ENCODE results near the gene SCYL2.
"Not testable (repeated sequence)": the region's sequence is repeated elsewhere in the genome, so short reads cannot be mapped to it uniquely, and the experiment has no call there.

SCYL2 gene

DNA sequence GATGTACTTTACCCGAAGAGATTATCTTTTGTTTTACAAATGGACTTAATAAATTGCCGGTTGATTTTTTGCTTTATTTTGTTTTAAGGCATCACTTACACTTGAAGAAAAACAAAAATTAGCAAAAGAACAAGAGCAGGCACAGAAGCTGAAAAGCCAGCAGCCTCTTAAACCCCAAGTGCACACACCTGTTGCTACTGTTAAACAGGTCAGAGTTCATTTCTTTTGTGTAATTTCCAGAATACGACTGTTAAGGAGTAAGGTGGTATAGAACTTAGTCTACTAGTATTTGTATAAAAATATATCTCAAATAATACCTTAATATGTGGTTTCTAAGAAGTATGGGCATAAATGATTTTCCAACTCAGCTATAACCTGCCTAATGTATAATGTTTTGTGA lies 70.3 kb downstream of the SCYL2 start:
- peaks cover 60% of the 10 kb centered on the region for H3K36me3 ChIP-seq (ENCODE audit: insufficient read depth, low read depth, low read length)

DNA sequence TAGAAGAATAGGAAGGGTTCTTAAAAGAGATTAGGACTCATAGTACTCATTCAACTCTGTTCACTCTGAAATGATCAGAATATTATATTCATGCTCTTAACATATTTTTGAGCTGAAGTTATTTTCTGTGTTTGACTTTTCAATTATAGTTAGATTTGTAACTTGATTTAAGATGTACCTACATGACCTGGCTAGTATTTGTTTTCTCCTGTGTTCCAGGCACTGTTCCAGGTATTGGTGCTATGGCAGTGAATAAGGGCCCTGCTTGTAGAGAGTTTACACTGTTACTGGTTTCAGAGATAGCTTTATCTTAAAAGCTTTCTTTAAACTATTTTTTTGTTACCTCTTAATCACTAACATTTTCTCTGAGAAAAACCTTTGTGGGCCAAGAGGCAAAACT lies 70.8 kb downstream of the SCYL2 start:
- H3K36me3 ChIP-seq (ENCODE audit: insufficient read depth, low read depth, low read length): peaks cover 58% of the 10 kb centered on the region

More for the DNA sequence above, 70.3 kb downstream of the SCYL2 start:
- Histone ChIP-seq H3K27me3 (ENCODE audit: insufficient read depth, low read length) (no peaks in the 10 kb centered on the region), H3K9me3 (ENCODE audit: insufficient read depth, low read depth, low read length) (no peaks in the 10 kb centered on the region), H3K4me3 (ENCODE audit: low read length) (no peak overlapping the region), H3K27ac (ENCODE audit: low read length) (no peak overlapping the region), H3K9ac (ENCODE audit: low read depth, low read length) (no peak overlapping the region), H3K4me1 (ENCODE audit: insufficient read depth, low read length) (no peaks in the 10 kb centered on the region; the same call in 1 of the 2 replicates)

DNA sequence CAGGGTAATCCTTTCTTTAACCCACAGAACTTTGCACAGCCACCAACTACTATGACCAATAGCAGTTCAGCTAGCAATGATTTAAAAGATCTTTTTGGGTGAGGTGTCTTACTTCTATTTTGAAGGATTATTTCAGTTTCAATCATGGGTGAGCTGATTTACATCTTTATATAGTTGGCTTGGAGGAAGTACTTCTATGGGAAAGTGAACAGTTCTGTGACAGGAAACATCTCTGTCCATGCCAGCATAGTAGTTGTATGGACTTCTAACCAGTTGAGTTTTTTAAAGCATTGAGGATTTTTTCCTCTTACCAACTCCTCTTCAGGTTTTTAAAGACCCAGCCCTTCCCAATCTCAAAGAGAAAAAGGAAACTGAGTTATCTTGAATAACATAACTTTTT lies 72.1 kb downstream of the SCYL2 start:
- Histone ChIP-seq H3K4me1 (ENCODE audit: insufficient read depth, low read length) (no peaks in the 10 kb centered on the region; the same call in 1 of the 2 replicates), H3K9me3 (ENCODE audit: insufficient read depth, low read depth, low read length) (no peaks in the 10 kb centered on the region), H3K9ac (ENCODE audit: low read depth, low read length) (no peak overlapping the region), H3K27ac (ENCODE audit: low read length) (no peak overlapping the region), H3K36me3 (ENCODE audit: insufficient read depth, low read depth, low read length) (peaks cover 49% of the 10 kb centered on the region), H3K27me3 (ENCODE audit: insufficient read depth, low read length) (no peaks in the 10 kb centered on the region), H3K4me3 (ENCODE audit: low read length) (no peak overlapping the region)

More for the DNA sequence above, 70.8 kb downstream of the SCYL2 start:
- Histone ChIP-seq H3K27ac (ENCODE audit: low read length) (no peak overlapping the region), H3K27me3 (ENCODE audit: insufficient read depth, low read length) (no peaks in the 10 kb centered on the region), H3K9ac (ENCODE audit: low read depth, low read length) (no peak overlapping the region), H3K4me1 (ENCODE audit: insufficient read depth, low read length) (no peaks in the 10 kb centered on the region; the same call in 1 of the 2 replicates), H3K9me3 (ENCODE audit: insufficient read depth, low read depth, low read length) (no peaks in the 10 kb centered on the region), H3K4me3 (ENCODE audit: low read length) (no peak overlapping the region)

DNA sequence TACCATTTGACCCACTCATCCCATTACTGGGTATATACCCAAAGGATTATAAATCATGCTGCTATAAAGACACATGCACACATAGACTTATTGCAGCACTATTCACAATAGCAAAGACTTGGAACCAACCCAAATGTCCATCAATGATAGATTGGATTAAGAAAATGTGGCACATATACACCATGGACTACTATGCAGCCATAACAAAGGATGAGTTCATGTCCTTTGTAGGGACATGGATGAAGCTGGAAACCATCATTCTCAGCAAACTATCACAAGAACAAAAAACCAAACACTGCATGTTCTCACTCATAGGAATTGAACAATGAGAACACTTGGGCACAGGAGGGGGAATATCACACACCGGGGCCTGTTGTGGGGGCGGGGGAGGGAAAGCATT lies 75.9 kb downstream of the SCYL2 start:
- not testable (repeated sequence) for H3K4me3 ChIP-seq (ENCODE audit: low read length); H3K9me3 ChIP-seq (ENCODE audit: insufficient read depth, low read depth, low read length); H3K4me1 ChIP-seq (ENCODE audit: insufficient read depth, low read length); H3K27ac ChIP-seq (ENCODE audit: low read length); H3K27me3 ChIP-seq (ENCODE audit: insufficient read depth, low read length); H3K9ac ChIP-seq (ENCODE audit: low read depth, low read length)
- H3K36me3 ChIP-seq (ENCODE audit: insufficient read depth, low read depth, low read length): peaks cover 16% of the 10 kb centered on the region

DNA sequence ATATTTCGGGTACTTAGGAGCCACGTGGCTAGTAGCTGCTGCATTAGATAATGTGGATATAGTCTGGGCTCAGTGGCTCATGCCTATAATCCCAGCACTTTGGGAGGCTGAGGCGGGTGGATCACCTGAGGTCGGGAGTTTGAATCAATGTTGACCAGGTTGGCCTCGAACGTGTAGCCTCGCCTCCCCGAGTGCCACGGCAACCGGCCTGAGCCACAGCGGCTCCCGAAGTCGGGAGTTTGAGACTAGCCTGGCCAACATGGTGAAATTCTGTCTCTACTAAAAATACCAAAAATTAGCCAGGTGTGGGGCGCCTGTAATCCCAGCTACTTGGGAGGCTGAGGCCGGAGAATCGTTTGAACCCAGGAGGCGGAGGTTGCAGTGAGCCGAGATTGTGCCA lies 77.4 kb downstream of the SCYL2 start:
- not testable (repeated sequence) for H3K36me3 ChIP-seq (ENCODE audit: insufficient read depth, low read depth, low read length); H3K27ac ChIP-seq (ENCODE audit: low read length); H3K4me1 ChIP-seq (ENCODE audit: insufficient read depth, low read length); H3K27me3 ChIP-seq (ENCODE audit: insufficient read depth, low read length); H3K9ac ChIP-seq (ENCODE audit: low read depth, low read length); H3K4me3 ChIP-seq (ENCODE audit: low read length); H3K9me3 ChIP-seq (ENCODE audit: insufficient read depth, low read depth, low read length)

DNA sequence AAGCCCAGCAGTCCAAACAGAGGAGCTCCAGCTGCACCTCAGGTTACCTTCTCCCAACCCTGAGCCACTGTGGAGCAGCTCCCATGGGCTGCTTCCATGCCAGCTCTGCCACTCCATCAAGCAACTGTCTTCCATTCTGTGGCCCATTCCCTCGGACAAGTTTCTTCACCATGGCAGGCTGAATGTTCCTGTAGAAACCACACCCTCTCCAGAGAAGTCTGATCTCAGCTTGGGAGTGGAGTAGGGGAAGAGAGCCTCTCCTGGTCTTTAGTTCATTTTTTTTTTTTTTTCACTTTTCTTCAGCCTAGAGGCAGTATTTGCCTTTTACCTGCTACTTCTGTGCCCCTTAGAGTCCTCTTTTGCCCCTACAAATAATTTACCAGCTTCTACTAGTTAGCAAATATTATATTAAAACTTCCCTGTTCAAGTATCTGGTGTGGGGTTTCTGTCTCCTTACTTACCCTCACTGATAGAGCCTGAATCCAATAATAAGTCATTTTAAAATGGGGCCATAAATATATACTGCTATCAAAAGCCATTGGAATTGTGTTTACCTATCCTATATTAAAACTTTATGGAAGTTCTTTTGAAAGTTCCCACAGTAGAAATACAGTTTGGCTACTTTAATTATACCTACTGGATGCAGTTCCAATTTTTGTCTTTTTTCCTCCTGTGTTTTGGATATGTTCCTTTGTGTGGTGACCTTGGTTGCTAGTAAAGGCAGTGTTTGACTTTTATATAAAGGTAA lies 78.2 kb downstream of the SCYL2 start:
- H3K4me3 ChIP-seq (ENCODE audit: low read length): no peak overlapping the region
- H3K4me1 ChIP-seq (ENCODE audit: insufficient read depth, low read length): no peaks in the 10 kb centered on the region; the same call in 1 of the 2 replicates
- H3K9me3 ChIP-seq (ENCODE audit: insufficient read depth, low read depth, low read length): no peaks in the 10 kb centered on the region
- H3K27ac ChIP-seq (ENCODE audit: low read length): no peak overlapping the region
- H3K27me3 ChIP-seq (ENCODE audit: insufficient read depth, low read length): no peaks in the 10 kb centered on the region
- no peaks in the 10 kb centered on the region for H3K36me3 ChIP-seq (ENCODE audit: insufficient read depth, low read depth, low read length)
- H3K9ac ChIP-seq (ENCODE audit: low read depth, low read length): no peak overlapping the region

DNA sequence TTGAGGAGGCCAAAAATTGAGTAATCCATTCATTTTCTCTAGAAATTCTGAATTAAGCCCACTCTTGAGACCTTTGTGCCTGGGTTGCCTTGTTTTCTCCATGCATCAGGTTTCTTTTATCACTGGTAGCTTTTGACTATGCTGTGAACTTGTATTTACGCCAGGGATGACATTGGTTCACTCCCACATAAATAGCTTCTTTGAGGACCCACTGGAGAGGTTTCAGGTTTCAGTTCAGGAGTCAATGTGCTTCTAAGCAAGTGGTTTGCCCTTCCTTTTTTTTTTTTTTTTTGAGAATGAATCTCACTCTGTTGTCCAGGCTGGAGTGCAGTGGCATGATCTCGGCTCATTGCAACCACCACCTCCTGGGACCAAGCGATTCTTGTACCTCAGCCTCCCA lies 79.7 kb downstream of the SCYL2 start:
- H3K27me3 ChIP-seq (ENCODE audit: insufficient read depth, low read length): no peaks in the 10 kb centered on the region
- no peaks in the 10 kb centered on the region for H3K9me3 ChIP-seq (ENCODE audit: insufficient read depth, low read depth, low read length)
- H3K4me1 ChIP-seq (ENCODE audit: insufficient read depth, low read length): no peaks in the 10 kb centered on the region
- no peak overlapping the region for H3K27ac ChIP-seq (ENCODE audit: low read length)
- no peak overlapping the region for H3K4me3 ChIP-seq (ENCODE audit: low read length)
- no peaks in the 10 kb centered on the region for H3K36me3 ChIP-seq (ENCODE audit: insufficient read depth, low read depth, low read length)
- H3K9ac ChIP-seq (ENCODE audit: low read depth, low read length): no peak overlapping the region

DNA sequence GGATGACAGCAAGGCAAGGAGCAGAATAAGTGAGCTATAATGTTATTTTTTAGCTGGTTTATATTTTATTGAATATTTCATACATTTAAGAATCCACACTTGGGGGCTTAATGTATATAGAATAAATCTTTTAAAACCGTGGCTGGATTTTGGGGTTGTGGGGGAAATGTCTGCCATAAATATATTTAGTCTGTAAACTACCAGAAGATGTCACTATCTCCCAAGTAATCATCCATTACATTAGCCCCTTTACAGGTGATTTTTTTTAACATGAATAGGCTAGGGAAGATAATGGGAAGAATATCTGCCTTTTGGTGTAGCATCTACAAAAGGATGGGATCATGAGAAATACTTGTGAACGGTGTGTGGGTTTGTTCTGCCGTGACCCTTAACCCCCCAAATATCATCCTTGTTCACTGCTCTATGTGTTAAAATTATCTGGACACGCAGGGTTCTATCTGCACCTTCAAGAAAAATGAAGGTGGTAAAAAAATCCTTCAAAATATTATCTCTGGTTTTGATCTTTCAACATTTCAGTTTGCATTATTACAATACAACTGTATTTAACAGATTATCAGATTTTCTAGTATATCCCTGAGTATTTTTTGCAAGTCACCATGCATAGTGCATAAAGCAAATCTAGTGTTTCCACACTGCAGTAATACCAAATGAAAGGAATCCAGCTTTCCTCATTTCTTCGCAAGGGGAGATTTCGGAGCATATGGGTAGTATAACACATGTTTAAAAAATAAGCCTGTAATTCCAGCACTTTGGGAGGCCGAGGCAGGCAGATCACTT lies 81.9 kb downstream of the SCYL2 start:
- H3K36me3 ChIP-seq (ENCODE audit: insufficient read depth, low read depth, low read length): no peaks in the 10 kb centered on the region
- no peak overlapping the region for H3K9ac ChIP-seq (ENCODE audit: low read depth, low read length)
- H3K27ac ChIP-seq (ENCODE audit: low read length): no peak overlapping the region
- H3K4me3 ChIP-seq (ENCODE audit: low read length): no peak overlapping the region
- H3K9me3 ChIP-seq (ENCODE audit: insufficient read depth, low read depth, low read length): no peaks in the 10 kb centered on the region
- H3K27me3 ChIP-seq (ENCODE audit: insufficient read depth, low read length): no peaks in the 10 kb centered on the region
- no peaks in the 10 kb centered on the region for H3K4me1 ChIP-seq (ENCODE audit: insufficient read depth, low read length)

DNA sequence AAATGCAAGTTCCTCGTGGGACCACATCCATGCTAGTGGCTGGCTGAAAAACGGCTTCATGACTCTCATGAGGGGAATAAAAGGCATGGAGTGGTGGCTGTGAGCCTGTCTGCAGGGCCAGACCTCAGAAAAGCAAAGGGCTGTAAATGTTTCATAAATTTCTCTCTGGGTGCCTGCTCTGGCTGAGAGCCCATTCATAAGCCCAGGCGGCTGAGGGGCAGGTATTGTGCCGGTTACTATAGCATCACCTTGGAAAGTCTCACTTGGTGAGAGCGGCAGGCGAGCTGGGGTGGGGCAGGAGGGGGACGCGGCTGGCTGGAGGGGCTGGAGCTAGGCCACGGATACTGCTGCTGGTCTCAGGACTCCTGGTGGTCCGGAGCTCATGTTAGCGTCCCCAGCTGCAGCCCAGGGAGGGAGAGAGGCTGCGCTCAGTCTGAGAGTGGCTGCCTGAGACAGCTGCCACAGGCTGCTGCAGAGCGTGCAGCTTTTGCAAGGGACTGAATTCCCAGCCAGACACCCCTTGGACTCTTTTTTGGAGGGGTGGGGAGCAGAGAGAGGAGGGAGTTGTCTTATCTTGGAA lies 89.8 kb downstream of the SCYL2 start, which contains the start of gene SLC17A8:
Gene SLC17A8 (plus strand): TSS at position 431 of the 580 bp plus-strand sequence. CDS start 318 bp downstream, outside the sequence.
- Histone ChIP-seq H3K36me3 (ENCODE audit: insufficient read depth, low read depth, low read length) (no peaks in the 10 kb centered on the region), H3K27ac (ENCODE audit: low read length) (no peak within 1 kb of the TSS), H3K27me3 (ENCODE audit: insufficient read depth, low read length) (no peaks in the 10 kb centered on the region), H3K4me3 (ENCODE audit: low read length) (peak within 1 kb of the TSS; percentile 33; the same call in 1 of the 2 replicates), H3K4me1 (ENCODE audit: insufficient read depth, low read length) (no peaks in the 10 kb centered on the region), H3K9me3 (ENCODE audit: insufficient read depth, low read depth, low read length) (no peaks in the 10 kb centered on the region), H3K9ac (ENCODE audit: low read depth, low read length) (no peak within 1 kb of the TSS; the same call in 1 of the 2 replicates)

DNA sequence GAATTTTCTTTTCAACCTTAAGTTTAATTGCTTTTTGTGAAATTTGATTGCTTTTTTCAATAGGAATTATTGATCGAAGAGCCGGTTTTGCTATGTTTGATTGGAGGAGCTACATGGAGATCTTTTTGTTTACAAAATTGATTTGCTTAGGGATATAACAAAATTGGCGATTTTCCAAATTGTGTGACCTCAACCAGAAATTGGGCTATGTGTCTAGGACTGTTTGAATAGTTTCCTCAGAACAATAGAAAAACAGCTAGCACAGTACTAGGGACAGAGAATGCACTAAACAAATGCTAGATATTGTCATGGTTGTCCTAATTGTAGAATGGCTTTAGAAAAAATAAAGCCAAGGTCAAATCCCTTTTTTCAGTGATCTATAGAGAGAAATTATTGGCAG lies 92.3 kb downstream of the SCYL2 start:
- Histone ChIP-seq H3K4me3 (ENCODE audit: low read length) (no peak overlapping the region), H3K27me3 (ENCODE audit: insufficient read depth, low read length) (no peaks in the 10 kb centered on the region), H3K4me1 (ENCODE audit: insufficient read depth, low read length) (no peaks in the 10 kb centered on the region), H3K9ac (ENCODE audit: low read depth, low read length) (no peak overlapping the region), H3K9me3 (ENCODE audit: insufficient read depth, low read depth, low read length) (no peaks in the 10 kb centered on the region), H3K36me3 (ENCODE audit: insufficient read depth, low read depth, low read length) (no peaks in the 10 kb centered on the region), H3K27ac (ENCODE audit: low read length) (no peak overlapping the region)

DNA sequence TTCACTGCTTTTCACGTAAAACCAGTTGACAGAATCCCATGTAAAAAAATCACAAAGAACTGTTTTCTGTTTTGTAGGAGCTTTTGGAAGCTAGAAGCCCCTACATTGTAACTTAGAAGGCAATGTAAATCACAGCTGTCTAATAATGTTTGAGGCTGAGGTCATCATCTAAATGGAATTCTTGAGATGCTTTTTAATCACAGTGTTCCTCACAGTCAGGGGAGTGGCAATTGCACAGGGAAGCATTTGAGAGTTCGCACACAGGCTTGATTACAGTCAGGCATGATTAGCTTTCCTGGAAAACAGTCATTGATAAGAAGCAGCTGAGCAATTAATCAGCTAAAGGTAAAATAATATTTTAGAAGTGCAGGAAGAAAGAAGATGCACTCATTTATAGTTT lies 92.8 kb downstream of the SCYL2 start:
- Histone ChIP-seq H3K9ac (ENCODE audit: low read depth, low read length) (no peak overlapping the region), H3K4me3 (ENCODE audit: low read length) (no peak overlapping the region), H3K4me1 (ENCODE audit: insufficient read depth, low read length) (no peaks in the 10 kb centered on the region), H3K27me3 (ENCODE audit: insufficient read depth, low read length) (no peaks in the 10 kb centered on the region), H3K27ac (ENCODE audit: low read length) (no peak overlapping the region), H3K36me3 (ENCODE audit: insufficient read depth, low read depth, low read length) (no peaks in the 10 kb centered on the region), H3K9me3 (ENCODE audit: insufficient read depth, low read depth, low read length) (no peaks in the 10 kb centered on the region)
